ENCODE data around the gene NFATC1.

DNA sequence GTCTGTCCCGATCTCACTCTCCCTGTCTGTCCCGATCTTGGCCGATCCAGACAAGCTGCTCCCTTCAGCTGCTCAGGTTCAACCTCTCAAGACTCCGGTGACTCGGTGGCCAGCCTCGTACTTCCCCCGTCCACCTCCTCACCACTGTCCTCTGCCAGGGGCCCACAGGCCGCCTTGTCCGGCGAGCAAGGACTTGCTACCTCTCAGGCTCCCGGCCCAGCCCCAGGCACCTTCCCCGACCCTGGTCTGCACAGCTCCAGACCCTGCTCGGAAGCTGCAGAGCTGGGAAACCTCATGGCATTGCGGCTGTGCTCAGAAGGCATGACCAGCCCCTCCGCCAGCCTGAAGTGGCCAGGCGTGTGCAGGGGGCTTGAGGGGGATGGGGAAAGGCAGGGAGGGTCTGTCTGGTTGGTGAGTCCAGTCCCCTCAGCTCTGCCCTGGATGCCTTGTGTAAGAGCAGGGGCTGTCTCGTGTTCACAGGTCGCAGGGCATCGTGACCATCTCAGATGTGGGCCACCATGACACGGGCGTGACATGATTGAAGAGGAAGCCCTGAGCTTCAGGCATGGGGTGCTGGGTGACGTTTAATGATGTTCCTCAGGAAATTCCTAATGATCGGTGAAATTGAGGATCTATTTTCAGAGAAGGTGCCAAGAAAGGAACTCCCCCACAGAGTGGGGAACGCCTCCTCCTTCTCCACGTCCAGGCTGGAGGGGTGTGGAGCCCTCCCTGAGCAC is 162.6 kb downstream of the NFATC1 start:
- TF ChIP-seq EZH2 (IDR thresholded peaks at IDR 0.05; ENCODE audit: insufficient read depth, poor library complexity, severe bottlenecking) (no peak), EZH2phosphoT487 (IDR thresholded peaks at IDR 0.05; ENCODE audit: insufficient read depth, low read depth) (no peak)
